Right renal pelvis (tissue), 4 donors: ENCODE results near the gene MYF5. TPM values are rescaled to one million over a fixed set of nuclear protein-coding genes. Genes with fewer than 3 reads are reported as not detected.
A peak's percentile ranks its signal among the peaks of the same experiment; 100 is the strongest.

ENCODE experiments used
- DNase-seq, 4 donors: peaks; one replicate each; pipeline ENCODE4 v3.0.0-alpha.2; 2013; ENCODE audit warnings: low read depth in 4 of 4, low spot score in 3 of 4, missing footprints in 1 of 4
- polyA plus RNA-seq, 4 donors: library from polyadenylated mRNA; unstranded; fragments of 120-200 nt; gene quantifications; one replicate each; pipeline ENCODE4 v1.2.1, GENCODE V29; 2013; ENCODE audit not compliant: insufficient read length in 4 of 4

MYF5 gene
- polyA plus RNA-seq, 4 donors = not detected

DNA sequence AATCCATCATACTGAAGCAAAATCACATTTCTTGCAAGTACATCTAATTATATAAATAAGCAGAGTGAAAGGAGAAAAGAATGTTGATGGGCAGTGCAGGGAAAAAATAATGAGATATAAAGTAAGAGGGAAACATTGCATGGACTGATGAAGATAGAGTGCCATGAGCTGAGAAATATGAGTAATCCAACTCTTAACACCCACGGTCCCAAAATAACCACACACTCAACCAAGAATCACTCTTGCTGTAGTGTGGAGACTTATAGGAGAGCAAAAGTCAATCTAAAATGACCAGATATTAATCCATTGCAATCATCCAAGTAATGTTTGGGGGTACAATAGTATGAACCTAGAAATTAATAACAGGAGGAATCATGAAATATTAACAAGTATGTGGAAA is 40.2 kb downstream of the MYF5 start:
- no peak for DNase-seq

- no peak for DNase-seq
Measured at GRCh38 chr12:80761838-80762237, 45.1 kb downstream of the MYF5 start.

- peak; percentile 23 to 37 (median 32) for DNase-seq
Measured at GRCh38 chr12:80763874-80764273, 47.2 kb downstream of the MYF5 start.

GRCh38 chr12:80766210-80766609 is 49.5 kb downstream of the MYF5 start:
- DNase-seq = no peak

DNA sequence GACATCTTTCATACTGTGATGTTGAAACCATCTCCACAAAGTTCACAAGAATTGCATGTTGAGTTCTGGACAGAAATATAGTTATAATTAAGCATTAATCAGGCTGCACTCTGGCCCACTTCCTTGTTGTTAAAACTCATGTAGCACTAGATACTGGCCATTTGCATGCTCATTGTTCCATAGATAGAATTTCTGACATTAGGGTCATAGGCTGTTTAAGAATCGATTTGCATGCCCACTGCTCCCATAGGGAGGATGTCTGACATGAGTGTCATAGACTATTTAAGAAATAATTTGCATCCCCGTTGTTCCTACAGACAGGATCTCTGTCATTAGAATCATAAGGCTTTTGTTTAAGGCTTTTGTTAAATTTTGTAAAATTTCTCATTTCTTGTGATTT is 50.2 kb downstream of the MYF5 start:
- DNase-seq = no peak

Other genes starting within 250 kb of the MYF5 start
- under 1 TPM in 2 of 4 donors, not detected in 2; 0.14 to 0.15 TPM for gene MYF6, start 9.3 kb upstream of the MYF5 start, polyA plus RNA-seq
- gene LIN7A, start 221.0 kb downstream of the MYF5 start, polyA plus RNA-seq = 10 to 100 TPM; 19.3 to 26.7 (median 20.7) TPM